ENCODE data around the gene GRAMD1A.
"Not testable (repeated sequence)": the region's sequence is repeated elsewhere in the genome, so short reads cannot be mapped to it uniquely, and the experiment has no call there.

- TF ChIP-seq POLR2AphosphoS5 (IDR thresholded peaks at IDR 0.05); CTCF (IDR thresholded peaks at IDR 0.05; ENCODE audit: poor library complexity, severe bottlenecking); RAD21 (conservative IDR thresholded peaks at IDR 0.05); EZH2 (IDR thresholded peaks at IDR 0.05; ENCODE audit: borderline replicate concordance, insufficient read depth, low read length, poor library complexity, severe bottlenecking); MXI1 (conservative IDR thresholded peaks at IDR 0.05; ENCODE audit: poor library complexity, severe bottlenecking); TAF1 (IDR thresholded peaks at IDR 0.05; ENCODE audit: low read depth): not testable (repeated sequence)
- TF ChIP-seq, protein P1, sequence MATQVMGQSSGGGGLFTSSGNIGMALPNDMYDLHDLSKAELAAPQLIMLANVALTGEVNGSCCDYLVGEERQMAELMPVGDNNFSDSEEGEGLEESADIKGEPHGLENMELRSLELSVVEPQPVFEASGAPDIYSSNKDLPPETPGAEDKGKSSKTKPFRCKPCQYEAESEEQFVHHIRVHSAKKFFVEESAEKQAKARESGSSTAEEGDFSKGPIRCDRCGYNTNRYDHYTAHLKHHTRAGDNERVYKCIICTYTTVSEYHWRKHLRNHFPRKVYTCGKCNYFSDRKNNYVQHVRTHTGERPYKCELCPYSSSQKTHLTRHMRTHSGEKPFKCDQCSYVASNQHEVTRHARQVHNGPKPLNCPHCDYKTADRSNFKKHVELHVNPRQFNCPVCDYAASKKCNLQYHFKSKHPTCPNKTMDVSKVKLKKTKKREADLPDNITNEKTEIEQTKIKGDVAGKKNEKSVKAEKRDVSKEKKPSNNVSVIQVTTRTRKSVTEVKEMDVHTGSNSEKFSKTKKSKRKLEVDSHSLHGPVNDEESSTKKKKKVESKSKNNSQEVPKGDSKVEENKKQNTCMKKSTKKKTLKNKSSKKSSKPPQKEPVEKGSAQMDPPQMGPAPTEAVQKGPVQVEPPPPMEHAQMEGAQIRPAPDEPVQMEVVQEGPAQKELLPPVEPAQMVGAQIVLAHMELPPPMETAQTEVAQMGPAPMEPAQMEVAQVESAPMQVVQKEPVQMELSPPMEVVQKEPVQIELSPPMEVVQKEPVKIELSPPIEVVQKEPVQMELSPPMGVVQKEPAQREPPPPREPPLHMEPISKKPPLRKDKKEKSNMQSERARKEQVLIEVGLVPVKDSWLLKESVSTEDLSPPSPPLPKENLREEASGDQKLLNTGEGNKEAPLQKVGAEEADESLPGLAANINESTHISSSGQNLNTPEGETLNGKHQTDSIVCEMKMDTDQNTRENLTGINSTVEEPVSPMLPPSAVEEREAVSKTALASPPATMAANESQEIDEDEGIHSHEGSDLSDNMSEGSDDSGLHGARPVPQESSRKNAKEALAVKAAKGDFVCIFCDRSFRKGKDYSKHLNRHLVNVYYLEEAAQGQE (IDR thresholded peaks at IDR 0.05; ENCODE audit: borderline replicate concordance) = not testable (repeated sequence)
These were observed 1.9 kb upstream of the GRAMD1A start for GRCh38 chr19:34998224-34998623.

All from neural cell (in vitro differentiated cells).